OCI-LY3 (cell line): ENCODE data around the gene UAP1L1.

ENCODE experiments used
- H2AFZ ChIP-seq: fragments of 200-600, 300-600 bp; shearing (Covaris generic); 2 replicates; pipeline ENCODE4 v1.6.0; 2014; ENCODE audit warnings: antibody characterized with exemption, low read depth, low read length
- H3K27ac ChIP-seq: fragments of 200-600, 300-600 bp; sonication (generic); 2 replicates; pipeline ENCODE4 v1.5.1; 2014; ENCODE audit warnings: mild to moderate bottlenecking, low read length, moderate library complexity, mixed read lengths
- H3K27me3 ChIP-seq: fragments of 200-600, 300-600 bp; sonication (generic); 2 replicates; pipeline ENCODE4 v1.6.1; 2014; ENCODE audit warnings: low read depth, low read length, mixed read lengths
- H3K36me3 ChIP-seq: fragments of 200-600, 300-600 bp; sonication (generic); replicated peaks from 2 replicates; pipeline ENCODE3; 2014; ENCODE audit warnings: low read depth, low read length, mixed read lengths
- H3K4me1 ChIP-seq: fragments of 300-600, 200-600 bp; sonication (generic); 2 replicates; pipeline ENCODE4 v1.6.1; 2014; ENCODE audit warnings: low read length, mixed read lengths
- H3K4me2 ChIP-seq: fragments of 200-600, 300-600 bp; sonication (generic); 2 replicates; pipeline ENCODE4 v1.6.1; 2014; ENCODE audit warnings: low read length, mixed read lengths
- H3K4me3 ChIP-seq: fragments of 300-600, 200-600 bp; sonication (generic); 2 replicates; pipeline ENCODE4 v1.5.1; 2014; ENCODE audit warnings: antibody characterized with exemption, mild to moderate bottlenecking, low read length, moderate library complexity
- H3K79me2 ChIP-seq: fragments of 300-600, 200-600 bp; shearing (Covaris generic); 2 replicates; pipeline ENCODE4 v1.6.1; 2014; ENCODE audit warnings: mild to moderate bottlenecking, low read length, mixed read lengths
- H3K9ac ChIP-seq: fragments of 300-600, 200-600 bp; shearing (Covaris generic); 2 replicates; pipeline ENCODE4 v1.6.0; 2014; ENCODE audit warnings: mild to moderate bottlenecking, low read length, moderate library complexity
- H3K9me3 ChIP-seq: fragments of 200-600, 300-600 bp; shearing (Covaris generic); 2 replicates; pipeline ENCODE4 v1.6.1; 2014; ENCODE audit warnings: low read length, mixed read lengths; ENCODE audit not compliant: insufficient read depth
- H4K20me1 ChIP-seq: fragments of 200-600, 300-600 bp; sonication (generic); 2 replicates; pipeline ENCODE4 v1.6.1; 2016; ENCODE audit warnings: low read length, mixed read lengths; ENCODE audit not compliant: insufficient read depth
- CTCF ChIP-seq: fragments of 200-600, 300-600 bp; sonication (generic); IDR thresholded peaks from 2 replicates; pipeline ENCODE4 v1.5.1; 2014; ENCODE audit warnings: antibody characterized with exemption, low read length, low read depth
- EZH2phosphoT487 ChIP-seq: fragments of 200-600 bp; shearing (Covaris generic); IDR thresholded peaks from 2 replicates; pipeline ENCODE4 v1.6.1; 2018; ENCODE audit warnings: antibody characterized with exemption, mixed run types, low read depth

Gene UAP1L1

GRCh38 chr9:137113385-137114159 lies 36.3 kb downstream of the UAP1L1 start:
- H3K4me3 ChIP-seq, result no peak overlapping the region
- no peak overlapping the region for H2AFZ ChIP-seq
- H3K27ac ChIP-seq, result no peak overlapping the region
- H3K27me3 ChIP-seq, result peaks cover 6% of the 10 kb centered on the region; the same call in 1 of the 2 replicates
- H3K36me3 ChIP-seq, result no peaks in the 10 kb centered on the region
- no peaks in the 10 kb centered on the region for H3K79me2 ChIP-seq
- no peaks in the 10 kb centered on the region for H4K20me1 ChIP-seq
- H3K4me2 ChIP-seq, result no peak overlapping the region
- peaks cover 11% of the 10 kb centered on the region; the same call in 1 of the 2 replicates for H3K4me1 ChIP-seq
- H3K9me3 ChIP-seq, result no peaks in the 10 kb centered on the region
- no peak overlapping the region for H3K9ac ChIP-seq
- TF ChIP-seq EZH2phosphoT487 (no peak), CTCF (no peak)

- H2AFZ ChIP-seq, result no peak overlapping the region; the same call in 1 of the 2 replicates
- TF ChIP-seq EZH2phosphoT487 (no peak), CTCF (no peak)
- H3K9ac ChIP-seq, result peak overlapping the region; percentile 76
- H4K20me1 ChIP-seq, result no peaks in the 10 kb centered on the region
- H3K27me3 ChIP-seq, result peaks cover 6% of the 10 kb centered on the region; the same call in 1 of the 2 replicates
- no peaks in the 10 kb centered on the region for H3K9me3 ChIP-seq
- H3K4me1 ChIP-seq, result peaks cover 15% of the 10 kb centered on the region
- peak overlapping the region; percentile 83 for H3K4me3 ChIP-seq
- H3K27ac ChIP-seq, result no peak overlapping the region
- H3K79me2 ChIP-seq, result no peaks in the 10 kb centered on the region
- H3K36me3 ChIP-seq, result no peaks in the 10 kb centered on the region
- H3K4me2 ChIP-seq, result peak overlapping the region; percentile 82
Observed at GRCh38 chr9:137114220-137114612, 36.9 kb downstream of the UAP1L1 start.

GRCh38 chr9:137114613-137115393 lies 37.5 kb downstream of the UAP1L1 start, which contains the start of gene DPP7:
DPP7 (minus strand) TSS chr9:137114733; CDS start chr9:137114713, 20 bp downstream.
- Histone ChIP-seq H4K20me1 (no peaks in the 10 kb centered on the region), H3K79me2 (no peaks in the 10 kb centered on the region), H3K4me3 (peak within 1 kb of the TSS; percentile 83), H3K27me3 (peaks cover 6% of the 10 kb centered on the region; the same call in 1 of the 2 replicates), H3K36me3 (no peaks in the 10 kb centered on the region), H3K9ac (peak within 1 kb of the TSS; percentile 76), H3K27ac (peak within 1 kb of the TSS; percentile 27; the same call in 1 of the 2 replicates), H3K9me3 (no peaks in the 10 kb centered on the region), H3K4me1 (peaks cover 19% of the 10 kb centered on the region), H2AFZ (peak within 1 kb of the TSS; percentile 14; the same call in 1 of the 2 replicates), H3K4me2 (peak within 1 kb of the TSS; percentile 82)
- no peak for TF ChIP-seq CTCF
- no peak for TF ChIP-seq EZH2phosphoT487
